ENCODE results near the gene IL9.

Gene IL9

GRCh38 chr5:135895474-135896006 lies at the start of gene IL9:
Gene IL9 (minus strand): TSS chr5:135895841. CDS start chr5:135895816, 25 bp downstream.
- DNase-seq (ENCODE audit: low spot score) = no peak

GRCh38 chr5:135944967-135945560 lies 49.4 kb upstream of the IL9 start:
- DNase-seq (ENCODE audit: low spot score) = no peak

GRCh38 chr5:135944564-135944963 lies 48.9 kb upstream of the IL9 start:
- DNase-seq (ENCODE audit: low spot score) = no peak

GRCh38 chr5:135942202-135942771 lies 46.6 kb upstream of the IL9 start:
- DNase-seq (ENCODE audit: low spot score) = no peak

- DNase-seq (ENCODE audit: low spot score) = no peak
Measured at GRCh38 chr5:135941711-135942110, 46.1 kb upstream of the IL9 start.

GRCh38 chr5:135937245-135937911 lies 41.7 kb upstream of the IL9 start:
- DNase-seq (ENCODE audit: low spot score) = no peak

- DNase-seq (ENCODE audit: low spot score) = no peak
Measured at GRCh38 chr5:135934939-135935338, 39.3 kb upstream of the IL9 start.

GRCh38 chr5:135930949-135931295 lies 35.3 kb upstream of the IL9 start:
- no peak for DNase-seq (ENCODE audit: low spot score)

- peak; percentile 69 for DNase-seq (ENCODE audit: low spot score)
Measured at GRCh38 chr5:135930029-135930948, 34.6 kb upstream of the IL9 start.

GRCh38 chr5:135921388-135921787 lies 25.7 kb upstream of the IL9 start:
- DNase-seq (ENCODE audit: low spot score) = no peak

- no peak for DNase-seq (ENCODE audit: low spot score)
Measured at GRCh38 chr5:135920199-135920598, 24.6 kb upstream of the IL9 start.

- DNase-seq (ENCODE audit: low spot score) = no peak
Measured at GRCh38 chr5:135916638-135917263, 21.1 kb upstream of the IL9 start.

- DNase-seq (ENCODE audit: low spot score) = no peak
Measured at GRCh38 chr5:135915466-135916001, 19.9 kb upstream of the IL9 start.

- DNase-seq (ENCODE audit: low spot score) = no peak
Measured at GRCh38 chr5:135913713-135914626, 18.3 kb upstream of the IL9 start.

GRCh38 chr5:135905144-135905543 lies 9.5 kb upstream of the IL9 start:
- no peak for DNase-seq (ENCODE audit: low spot score)

GRCh38 chr5:135901633-135902032 lies 6.0 kb upstream of the IL9 start:
- no peak for DNase-seq (ENCODE audit: low spot score)

GRCh38 chr5:135900276-135900675 lies 4.6 kb upstream of the IL9 start:
- no peak for DNase-seq (ENCODE audit: low spot score)

- no peak for DNase-seq (ENCODE audit: low spot score)
Measured at GRCh38 chr5:135898651-135899050, 3.0 kb upstream of the IL9 start.

GRCh38 chr5:135894789-135895188 lies 852 bp downstream of the IL9 start:
- DNase-seq (ENCODE audit: low spot score) = no peak

- DNase-seq (ENCODE audit: low spot score) = no peak
Measured at GRCh38 chr5:135894276-135894675, 1.4 kb downstream of the IL9 start.

- peak; percentile 67 for DNase-seq (ENCODE audit: low spot score)
Measured at GRCh38 chr5:135891791-135892190, 3.9 kb downstream of the IL9 start.
